Neural cell (in vitro differentiated cells): ENCODE data around the gene OPN4. TPM values are rescaled to one million over a fixed set of nuclear protein-coding genes. Genes with fewer than 3 reads are reported as not detected.

Experiments
- H2AFZ ChIP-seq: fragments of 200-600, 300-800 bp; sonication (generic), shearing (Covaris generic); 2 replicates; pipeline ENCODE4 v1.6.0; 2014; ENCODE audit warnings: low read depth, mild to moderate bottlenecking, antibody characterized with exemption, low read length, moderate library complexity
- H3F3A ChIP-seq: fragments of 200-600 bp; shearing (Covaris generic); 2 replicates; pipeline ENCODE4 v1.6.1; 2016; ENCODE audit warnings: mild to moderate bottlenecking, moderate library complexity, mixed read lengths, antibody characterized with exemption, low read length; ENCODE audit not compliant: insufficient read depth, poor library complexity, severe bottlenecking
- H3K27ac ChIP-seq: fragments of 200-600, 300-800 bp; sonication (generic), shearing (Covaris generic); 2 replicates; pipeline ENCODE4 v1.5.1; 2014; ENCODE audit warnings: mild to moderate bottlenecking, low read length, moderate library complexity
- H3K27me3 ChIP-seq: fragments of 300-800, 200-600 bp; sonication (generic), shearing (Covaris generic); 2 replicates; pipeline ENCODE4 v1.6.0; 2014; ENCODE audit warnings: mild to moderate bottlenecking, low read depth, low read length, moderate library complexity; ENCODE audit not compliant: insufficient read depth
- H3K36me3 ChIP-seq: fragments of 300-800, 200-600 bp; sonication (generic), shearing (Covaris generic); 2 replicates; pipeline ENCODE4 v1.5.1; 2014; ENCODE audit warnings: mild to moderate bottlenecking, antibody characterized with exemption, low read length, moderate library complexity; ENCODE audit not compliant: insufficient read depth
- H3K4me2 ChIP-seq: fragments of 300-800, 200-600 bp; sonication (generic), shearing (Covaris generic); 2 replicates; pipeline ENCODE4 v1.6.0; 2014; ENCODE audit warnings: mild to moderate bottlenecking, low read length
- H3K4me3 ChIP-seq: fragments of 300-800, 200-600 bp; sonication (generic), shearing (Covaris generic); 2 replicates; pipeline ENCODE4 v1.5.1; 2014; ENCODE audit warnings: mild to moderate bottlenecking, low read length, moderate library complexity
- H3K79me2 ChIP-seq: fragments of 200-600 bp; shearing (Covaris generic); replicated peaks from 2 replicates; pipeline ENCODE4 v1.6.0; 2014; ENCODE audit warnings: mild to moderate bottlenecking, low read length, moderate library complexity; ENCODE audit not compliant: insufficient read depth
- H3K9ac ChIP-seq: fragments of 300-800, 200-600 bp; sonication (generic), shearing (Covaris generic); 2 replicates; pipeline ENCODE4 v1.6.1; 2016; ENCODE audit warnings: mild to moderate bottlenecking, low read length, mixed read lengths
- H3K9me2 ChIP-seq: fragments of 200-600 bp; shearing (Covaris generic); 2 replicates; pipeline ENCODE4 v1.6.1; 2016; ENCODE audit warnings: mild to moderate bottlenecking, low read length, mixed read lengths; ENCODE audit not compliant: insufficient read depth
- H3K9me3 ChIP-seq: fragments of 200-600, 300-800 bp; sonication (generic), shearing (Covaris generic); 2 replicates; pipeline ENCODE4 v1.6.1; 2016; ENCODE audit warnings: mild to moderate bottlenecking, mixed run types, low read length, moderate library complexity, mixed read lengths
- H4K20me1 ChIP-seq: fragments of 200-600 bp; shearing (Covaris generic); 2 replicates; pipeline ENCODE4 v1.6.1; 2016; ENCODE audit warnings: mild to moderate bottlenecking, mixed run types; ENCODE audit not compliant: insufficient read depth
- EP300 ChIP-seq: fragments of 450-650 bp; conservative IDR thresholded peaks from 2 replicates; pipeline ENCODE4 v1.6.1; 2014; ENCODE audit warnings: antibody characterized with exemption, mild to moderate bottlenecking, moderate library complexity; ENCODE audit not compliant: poor library complexity, severe bottlenecking
- EZH2 ChIP-seq: fragments of 200-600, 300-800 bp; shearing (Covaris generic), sonication (generic); IDR thresholded peaks from 2 replicates; pipeline ENCODE4 v1.6.1; 2014; ENCODE audit warnings: antibody characterized with exemption, low read length, borderline replicate concordance, mild to moderate bottlenecking; ENCODE audit not compliant: insufficient read depth, poor library complexity, severe bottlenecking
- MXI1 ChIP-seq: fragments of 450-650 bp; conservative IDR thresholded peaks from 2 replicates; pipeline ENCODE4 v1.6.1; 2014; ENCODE audit warnings: antibody characterized with exemption, mild to moderate bottlenecking; ENCODE audit not compliant: poor library complexity, severe bottlenecking
- POLR2AphosphoS5 ChIP-seq: IDR thresholded peaks from 2 replicates; pipeline ENCODE4 v1.6.1; 2012
- RAD21 ChIP-seq: fragments of 450-650 bp; conservative IDR thresholded peaks from 2 replicates; pipeline ENCODE4 v1.6.1; 2014; ENCODE audit warnings: antibody characterized with exemption, mild to moderate bottlenecking, moderate library complexity
- SMC3 ChIP-seq: fragments of 450-650 bp; conservative IDR thresholded peaks from 2 replicates; pipeline ENCODE4 v1.6.1; 2014; ENCODE audit warnings: antibody characterized with exemption, mild to moderate bottlenecking, moderate library complexity; ENCODE audit not compliant: poor library complexity
- TAF1 ChIP-seq: IDR thresholded peaks from 2 replicates; pipeline ENCODE4 v1.6.1; 2012; ENCODE audit warnings: low read depth
- polyA minus RNA-seq: library from RNA; depleted of rRNA, polyadenylated mRNA; stranded (reverse); fragments of >200 nt; gene quantifications from 2 replicates; pipeline ENCODE4 v1.2.3, GENCODE V29; 2014
- polyA plus RNA-seq: library from polyadenylated mRNA; depleted of rRNA; stranded (reverse); fragments of >200 nt; gene quantifications from 2 replicates; pipeline ENCODE4 v1.2.3, GENCODE V29; 2014
- TF ChIP-seq, protein P1 (sequence below): IDR thresholded peaks from 2 replicates; pipeline ENCODE4 v1.6.1; 2012; ENCODE audit warnings: borderline replicate concordance
- TF ChIP-seq, protein P2 (sequence below): fragments of 450-650 bp; IDR thresholded peaks from 2 replicates; pipeline ENCODE4 v1.5.1; 2014; ENCODE audit warnings: antibody characterized with exemption, mild to moderate bottlenecking, moderate library complexity; ENCODE audit not compliant: poor library complexity, severe bottlenecking

Gene OPN4, protein sequence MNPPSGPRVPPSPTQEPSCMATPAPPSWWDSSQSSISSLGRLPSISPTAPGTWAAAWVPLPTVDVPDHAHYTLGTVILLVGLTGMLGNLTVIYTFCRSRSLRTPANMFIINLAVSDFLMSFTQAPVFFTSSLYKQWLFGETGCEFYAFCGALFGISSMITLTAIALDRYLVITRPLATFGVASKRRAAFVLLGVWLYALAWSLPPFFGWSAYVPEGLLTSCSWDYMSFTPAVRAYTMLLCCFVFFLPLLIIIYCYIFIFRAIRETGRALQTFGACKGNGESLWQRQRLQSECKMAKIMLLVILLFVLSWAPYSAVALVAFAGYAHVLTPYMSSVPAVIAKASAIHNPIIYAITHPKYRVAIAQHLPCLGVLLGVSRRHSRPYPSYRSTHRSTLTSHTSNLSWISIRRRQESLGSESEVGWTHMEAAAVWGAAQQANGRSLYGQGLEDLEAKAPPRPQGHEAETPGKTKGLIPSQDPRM
- polyA plus RNA-seq = not detected in 2 replicates
- polyA minus RNA-seq = not detected in 2 replicates

DNA sequence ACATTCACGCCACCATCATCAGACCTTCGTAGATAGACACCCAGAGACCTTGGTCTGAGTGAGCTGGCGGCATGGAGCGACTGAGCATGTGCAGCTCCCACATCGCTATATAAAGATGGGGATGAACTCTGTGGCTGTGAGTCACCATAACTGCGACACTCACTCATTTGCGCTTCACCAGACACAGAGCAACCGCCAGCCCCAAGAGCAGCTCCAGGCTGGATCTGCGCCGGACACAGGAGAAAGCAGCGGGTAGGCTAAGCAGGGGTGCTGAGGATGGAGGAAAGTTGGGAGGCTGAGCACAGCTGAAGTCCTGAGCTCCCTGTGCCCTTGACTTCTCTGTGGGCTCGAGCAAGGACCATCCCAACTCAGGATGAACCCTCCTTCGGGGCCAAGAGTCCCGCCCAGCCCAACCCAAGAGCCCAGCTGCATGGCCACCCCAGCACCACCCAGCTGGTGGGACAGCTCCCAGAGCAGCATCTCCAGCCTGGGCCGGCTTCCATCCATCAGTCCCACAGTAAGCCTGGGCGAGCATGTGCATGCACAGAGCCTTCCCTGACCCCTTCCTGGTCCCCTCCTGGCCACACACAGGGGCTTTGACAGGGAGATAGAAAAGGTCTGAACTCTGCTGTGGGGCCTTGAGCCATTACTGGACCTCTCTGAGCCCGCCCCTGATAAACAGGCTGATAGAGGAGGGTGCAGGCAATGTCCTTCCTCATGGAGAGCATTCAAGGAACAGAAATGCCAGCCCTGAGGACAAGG, at the start of gene OPN4:
TSS of gene OPN4 (plus strand) at position 137 of the 762 bp plus-strand sequence. CDS start at position 374, 237 bp downstream.
- no peaks in the 10 kb centered on the region for H3K9me2 ChIP-seq
- H2AFZ ChIP-seq = no peak within 1 kb of the TSS

DNA sequence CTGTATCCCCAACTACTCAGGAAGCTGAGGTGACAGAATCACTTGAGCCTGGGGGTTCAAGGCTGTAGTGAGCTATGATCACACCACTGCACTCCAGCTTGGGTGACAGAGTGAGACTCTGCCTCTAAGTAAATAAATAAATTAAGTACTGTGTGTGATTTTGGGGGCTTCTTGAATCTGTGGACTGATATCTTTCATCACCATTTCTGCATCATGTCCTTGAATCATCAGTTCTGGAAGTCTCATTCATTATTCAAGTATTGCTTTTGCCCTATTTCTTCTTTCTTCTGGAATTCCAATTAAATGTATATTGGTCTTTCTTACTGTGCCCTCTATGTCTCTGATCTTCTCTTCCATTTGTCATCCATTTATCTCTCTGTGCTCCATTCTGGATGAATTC, 46.7 kb upstream of the OPN4 start:
- no peaks in the 10 kb centered on the region for H3K36me3 ChIP-seq
- H4K20me1 ChIP-seq = no peaks in the 10 kb centered on the region
- no peaks in the 10 kb centered on the region for H3K79me2 ChIP-seq
- no peak overlapping the region for H2AFZ ChIP-seq
- H3K27me3 ChIP-seq = no peaks in the 10 kb centered on the region
- H3F3A ChIP-seq = no peaks in the 10 kb centered on the region
- H3K4me2 ChIP-seq = no peak overlapping the region
- no peak for TF ChIP-seq MXI1
- no peak for TF ChIP-seq SMC3
- no peak for TF ChIP-seq EP300
- TF ChIP-seq POLR2AphosphoS5 = no peak
- TF ChIP-seq RAD21 = no peak
- no peak for TF ChIP-seq TAF1
- no peak for TF ChIP-seq EZH2
- no peak overlapping the region for H3K27ac ChIP-seq
- H3K9me2 ChIP-seq = no peaks in the 10 kb centered on the region
- no peak overlapping the region for H3K9ac ChIP-seq
- no peaks in the 10 kb centered on the region for H3K9me3 ChIP-seq
- H3K4me3 ChIP-seq = no peak overlapping the region

More for the DNA sequence above, at the start of gene OPN4:
- H3K4me2 ChIP-seq = no peak within 1 kb of the TSS
- TF ChIP-seq, protein P1, sequence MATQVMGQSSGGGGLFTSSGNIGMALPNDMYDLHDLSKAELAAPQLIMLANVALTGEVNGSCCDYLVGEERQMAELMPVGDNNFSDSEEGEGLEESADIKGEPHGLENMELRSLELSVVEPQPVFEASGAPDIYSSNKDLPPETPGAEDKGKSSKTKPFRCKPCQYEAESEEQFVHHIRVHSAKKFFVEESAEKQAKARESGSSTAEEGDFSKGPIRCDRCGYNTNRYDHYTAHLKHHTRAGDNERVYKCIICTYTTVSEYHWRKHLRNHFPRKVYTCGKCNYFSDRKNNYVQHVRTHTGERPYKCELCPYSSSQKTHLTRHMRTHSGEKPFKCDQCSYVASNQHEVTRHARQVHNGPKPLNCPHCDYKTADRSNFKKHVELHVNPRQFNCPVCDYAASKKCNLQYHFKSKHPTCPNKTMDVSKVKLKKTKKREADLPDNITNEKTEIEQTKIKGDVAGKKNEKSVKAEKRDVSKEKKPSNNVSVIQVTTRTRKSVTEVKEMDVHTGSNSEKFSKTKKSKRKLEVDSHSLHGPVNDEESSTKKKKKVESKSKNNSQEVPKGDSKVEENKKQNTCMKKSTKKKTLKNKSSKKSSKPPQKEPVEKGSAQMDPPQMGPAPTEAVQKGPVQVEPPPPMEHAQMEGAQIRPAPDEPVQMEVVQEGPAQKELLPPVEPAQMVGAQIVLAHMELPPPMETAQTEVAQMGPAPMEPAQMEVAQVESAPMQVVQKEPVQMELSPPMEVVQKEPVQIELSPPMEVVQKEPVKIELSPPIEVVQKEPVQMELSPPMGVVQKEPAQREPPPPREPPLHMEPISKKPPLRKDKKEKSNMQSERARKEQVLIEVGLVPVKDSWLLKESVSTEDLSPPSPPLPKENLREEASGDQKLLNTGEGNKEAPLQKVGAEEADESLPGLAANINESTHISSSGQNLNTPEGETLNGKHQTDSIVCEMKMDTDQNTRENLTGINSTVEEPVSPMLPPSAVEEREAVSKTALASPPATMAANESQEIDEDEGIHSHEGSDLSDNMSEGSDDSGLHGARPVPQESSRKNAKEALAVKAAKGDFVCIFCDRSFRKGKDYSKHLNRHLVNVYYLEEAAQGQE = no peak
- TF ChIP-seq, protein P2, sequence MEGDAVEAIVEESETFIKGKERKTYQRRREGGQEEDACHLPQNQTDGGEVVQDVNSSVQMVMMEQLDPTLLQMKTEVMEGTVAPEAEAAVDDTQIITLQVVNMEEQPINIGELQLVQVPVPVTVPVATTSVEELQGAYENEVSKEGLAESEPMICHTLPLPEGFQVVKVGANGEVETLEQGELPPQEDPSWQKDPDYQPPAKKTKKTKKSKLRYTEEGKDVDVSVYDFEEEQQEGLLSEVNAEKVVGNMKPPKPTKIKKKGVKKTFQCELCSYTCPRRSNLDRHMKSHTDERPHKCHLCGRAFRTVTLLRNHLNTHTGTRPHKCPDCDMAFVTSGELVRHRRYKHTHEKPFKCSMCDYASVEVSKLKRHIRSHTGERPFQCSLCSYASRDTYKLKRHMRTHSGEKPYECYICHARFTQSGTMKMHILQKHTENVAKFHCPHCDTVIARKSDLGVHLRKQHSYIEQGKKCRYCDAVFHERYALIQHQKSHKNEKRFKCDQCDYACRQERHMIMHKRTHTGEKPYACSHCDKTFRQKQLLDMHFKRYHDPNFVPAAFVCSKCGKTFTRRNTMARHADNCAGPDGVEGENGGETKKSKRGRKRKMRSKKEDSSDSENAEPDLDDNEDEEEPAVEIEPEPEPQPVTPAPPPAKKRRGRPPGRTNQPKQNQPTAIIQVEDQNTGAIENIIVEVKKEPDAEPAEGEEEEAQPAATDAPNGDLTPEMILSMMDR = no peak
- no peak for TF ChIP-seq EP300
- no peak for TF ChIP-seq EZH2
- TF ChIP-seq POLR2AphosphoS5 = no peak
- TF ChIP-seq TAF1 = no peak
- no peak for TF ChIP-seq MXI1
- TF ChIP-seq RAD21 = no peak
- no peak within 1 kb of the TSS for H3K4me3 ChIP-seq
- H3K79me2 ChIP-seq = no peaks in the 10 kb centered on the region
- no peak within 1 kb of the TSS for H3K9ac ChIP-seq
- H3K36me3 ChIP-seq = no peaks in the 10 kb centered on the region
- no peak within 1 kb of the TSS for H3K27ac ChIP-seq
- H3F3A ChIP-seq = no peaks in the 10 kb centered on the region
- H3K27me3 ChIP-seq = no peaks in the 10 kb centered on the region
- no peaks in the 10 kb centered on the region for H3K9me3 ChIP-seq
- H4K20me1 ChIP-seq = no peaks in the 10 kb centered on the region
